ENCODE data around the gene HNF4A. TPM values are rescaled to one million over a fixed set of nuclear protein-coding genes. Genes with fewer than 3 reads are reported as not detected.

The HNF4A gene
- total RNA-seq, 3 donors from 2014 or later (not counting 1 experiment from before 2014, with no cell fraction given): not detected

GRCh38 chr20:44404204-44405181 lies 49.0 kb downstream of the HNF4A start:
- no peaks in the 10 kb centered on the region for H3K4me1 ChIP-seq (ENCODE audit: control insufficient read depth, insufficient read depth, low read length)

GRCh38 chr20:44405257-44405656 lies 49.8 kb downstream of the HNF4A start:
- Mint-ChIP-seq H3K9me3 (no peaks in the 10 kb centered on the region), H3K4me3 (no peak overlapping the region)
- 81% methylated on average over 6 of the region's 6 CpGs for WGBS (ENCODE audit: insufficient coverage)

More at GRCh38 chr20:44404204-44405181, 49.0 kb downstream of the HNF4A start:
- Mint-ChIP-seq H3K36me3 (no peaks in the 10 kb centered on the region), H3K27me3 (ENCODE audit: low read depth in 2 of 2) (peaks cover 0 to 8% of the 10 kb centered on the region in 2 donors), H3K9me3 (no peaks in the 10 kb centered on the region), H3K4me1 (no peaks in the 10 kb centered on the region), H3K4me3 (no peak overlapping the region), H3K27ac (no peak overlapping the region)
- TF ChIP-seq, protein P1, sequence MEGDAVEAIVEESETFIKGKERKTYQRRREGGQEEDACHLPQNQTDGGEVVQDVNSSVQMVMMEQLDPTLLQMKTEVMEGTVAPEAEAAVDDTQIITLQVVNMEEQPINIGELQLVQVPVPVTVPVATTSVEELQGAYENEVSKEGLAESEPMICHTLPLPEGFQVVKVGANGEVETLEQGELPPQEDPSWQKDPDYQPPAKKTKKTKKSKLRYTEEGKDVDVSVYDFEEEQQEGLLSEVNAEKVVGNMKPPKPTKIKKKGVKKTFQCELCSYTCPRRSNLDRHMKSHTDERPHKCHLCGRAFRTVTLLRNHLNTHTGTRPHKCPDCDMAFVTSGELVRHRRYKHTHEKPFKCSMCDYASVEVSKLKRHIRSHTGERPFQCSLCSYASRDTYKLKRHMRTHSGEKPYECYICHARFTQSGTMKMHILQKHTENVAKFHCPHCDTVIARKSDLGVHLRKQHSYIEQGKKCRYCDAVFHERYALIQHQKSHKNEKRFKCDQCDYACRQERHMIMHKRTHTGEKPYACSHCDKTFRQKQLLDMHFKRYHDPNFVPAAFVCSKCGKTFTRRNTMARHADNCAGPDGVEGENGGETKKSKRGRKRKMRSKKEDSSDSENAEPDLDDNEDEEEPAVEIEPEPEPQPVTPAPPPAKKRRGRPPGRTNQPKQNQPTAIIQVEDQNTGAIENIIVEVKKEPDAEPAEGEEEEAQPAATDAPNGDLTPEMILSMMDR (IDR thresholded peaks at IDR 0.05): no peak
- WGBS (ENCODE audit: insufficient coverage): 84% methylated on average over 21 of the region's 21 CpGs
- intact Hi-C loops (cut with micrococcal nuclease): no loop called here
- H3K9me3 ChIP-seq (ENCODE audit: control insufficient read depth, insufficient read depth, low read length): no peaks in the 10 kb centered on the region
- no peaks in the 10 kb centered on the region for H3K27me3 ChIP-seq (ENCODE audit: control insufficient read depth, insufficient read depth, low read length)
- peak in 1 of 3 donors; percentile 30 for ATAC-seq
- DNase-seq: no peak
- no peak overlapping the region for H3K4me3 ChIP-seq (ENCODE audit: low read length)
- H3K36me3 ChIP-seq (ENCODE audit: control insufficient read depth, insufficient read depth, low read length): no peaks in the 10 kb centered on the region
- H3K27ac ChIP-seq (ENCODE audit: low read length): no peak overlapping the region

GRCh38 chr20:44405785-44406571 lies 50.5 kb downstream of the HNF4A start:
- Histone ChIP-seq H3K36me3 (ENCODE audit: control insufficient read depth, insufficient read depth, low read length) (no peaks in the 10 kb centered on the region), H3K4me3 (ENCODE audit: low read length) (no peak overlapping the region), H3K27ac (ENCODE audit: low read length) (no peak overlapping the region), H3K9me3 (ENCODE audit: control insufficient read depth, insufficient read depth, low read length) (no peaks in the 10 kb centered on the region), H3K4me1 (ENCODE audit: control insufficient read depth, insufficient read depth, low read length) (no peaks in the 10 kb centered on the region), H3K27me3 (ENCODE audit: control insufficient read depth, insufficient read depth, low read length) (no peaks in the 10 kb centered on the region)
- no peaks in the 10 kb centered on the region for H3K4me1 Mint-ChIP-seq
- no peak overlapping the region for H3K27ac Mint-ChIP-seq
- H3K4me3 Mint-ChIP-seq: no peak overlapping the region
- intact Hi-C loops (cut with micrococcal nuclease): no loop called here
- 86% methylated on average over 20 of the region's 20 CpGs for WGBS (ENCODE audit: insufficient coverage)
- DNase-seq (no peak), ATAC-seq (no peak)
- H3K9me3 Mint-ChIP-seq: no peaks in the 10 kb centered on the region
- TF ChIP-seq, protein P1 (IDR thresholded peaks at IDR 0.05): no peak
- H3K36me3 Mint-ChIP-seq: no peaks in the 10 kb centered on the region
- peaks cover 0 to 6% of the 10 kb centered on the region in 2 donors for H3K27me3 Mint-ChIP-seq (ENCODE audit: low read depth in 2 of 2)

More at GRCh38 chr20:44405257-44405656, 49.8 kb downstream of the HNF4A start:
- TF ChIP-seq, protein P1 (IDR thresholded peaks at IDR 0.05): no peak
- ATAC-seq (no peak), DNase-seq (no peak)
- Histone ChIP-seq H3K36me3 (ENCODE audit: control insufficient read depth, insufficient read depth, low read length) (no peaks in the 10 kb centered on the region), H3K27me3 (ENCODE audit: control insufficient read depth, insufficient read depth, low read length) (no peaks in the 10 kb centered on the region), H3K27ac (ENCODE audit: low read length) (no peak overlapping the region), H3K4me1 (ENCODE audit: control insufficient read depth, insufficient read depth, low read length) (no peaks in the 10 kb centered on the region), H3K9me3 (ENCODE audit: control insufficient read depth, insufficient read depth, low read length) (no peaks in the 10 kb centered on the region), H3K4me3 (ENCODE audit: low read length) (no peak overlapping the region)
- intact Hi-C loops (cut with micrococcal nuclease): no loop called here
- Mint-ChIP-seq H3K27me3 (ENCODE audit: low read depth in 2 of 2) (peaks cover 0 to 6% of the 10 kb centered on the region in 2 donors), H3K4me1 (no peaks in the 10 kb centered on the region), H3K36me3 (no peaks in the 10 kb centered on the region), H3K27ac (no peak overlapping the region)
